Stimulated activated CD8-positive, alpha-beta memory T cell treated with anti-CD3 and anti-CD28 coated beads, Interleukin-12 subunit alpha, Interleukin-12 subunit beta, amount 100 ng/mL, for 1 hour (primary cell): ENCODE data around the gene ICOSLG.
"Not testable (repeated sequence)": the region's sequence is repeated elsewhere in the genome, so short reads cannot be mapped to it uniquely, and the experiment has no call there.

Experiments
- DNase-seq: peaks from one replicate; pipeline ENCODE4 v3.0.0-alpha.2; 2020; ENCODE audit warnings: low read depth

The ICOSLG gene

GRCh38 chr21:44265734-44266270 lies 25.1 kb upstream of the ICOSLG start:
- DNase-seq = no peak

GRCh38 chr21:44263768-44264167 lies 23.0 kb upstream of the ICOSLG start:
- DNase-seq = no peak

- DNase-seq = no peak
These were observed 22.5 kb upstream of the ICOSLG start for GRCh38 chr21:44263221-44263760.

GRCh38 chr21:44262338-44263056 lies 21.8 kb upstream of the ICOSLG start:
- DNase-seq = no peak

GRCh38 chr21:44261675-44262295 lies 21.0 kb upstream of the ICOSLG start, which contains the start of gene DNMT3L:
Gene DNMT3L, minus strand, starts transcription at chr21:44261897. Its CDS starts 638 bp downstream, at chr21:44261259.
- no peak for DNase-seq

GRCh38 chr21:44260791-44261631 lies 20.3 kb upstream of the ICOSLG start:
- no peak for DNase-seq

GRCh38 chr21:44260066-44260465 lies 19.3 kb upstream of the ICOSLG start:
- no peak for DNase-seq

GRCh38 chr21:44259082-44259705 lies 18.5 kb upstream of the ICOSLG start:
- DNase-seq = no peak

- no peak for DNase-seq
These were observed 17.4 kb upstream of the ICOSLG start for GRCh38 chr21:44258056-44258725.

GRCh38 chr21:44255511-44255981 lies 14.8 kb upstream of the ICOSLG start:
- DNase-seq = no peak

- DNase-seq = no peak
These were observed 13.3 kb upstream of the ICOSLG start for GRCh38 chr21:44253832-44254710.

GRCh38 chr21:44249204-44250037 lies 8.7 kb upstream of the ICOSLG start:
- not testable (repeated sequence) for DNase-seq

- DNase-seq = not testable (repeated sequence)
These were observed 7.2 kb upstream of the ICOSLG start for GRCh38 chr21:44247904-44248303.

- DNase-seq = not testable (repeated sequence)
These were observed 3.2 kb upstream of the ICOSLG start for GRCh38 chr21:44243980-44244379.

GRCh38 chr21:44241281-44241680 lies 538 bp upstream of the ICOSLG start:
- DNase-seq = not testable (repeated sequence)

- DNase-seq = not testable (repeated sequence)
These were observed 390 bp downstream of the ICOSLG start for GRCh38 chr21:44240353-44240752.

GRCh38 chr21:44229561-44229960 lies 11.2 kb downstream of the ICOSLG start:
- not testable (repeated sequence) for DNase-seq

GRCh38 chr21:44228109-44228508 lies 12.6 kb downstream of the ICOSLG start:
- not testable (repeated sequence) for DNase-seq

- DNase-seq = not testable (repeated sequence)
These were observed 13.1 kb downstream of the ICOSLG start for GRCh38 chr21:44227614-44228013.
